Coronary artery (tissue), 2 donors: ENCODE data around the gene C1GALT1C1.
"Not testable (repeated sequence)": the region's sequence is repeated elsewhere in the genome, so short reads cannot be mapped to it uniquely, and the experiment has no call there.

Experiments
- DNase-seq: peaks from one replicate; pipeline ENCODE4 v3.0.0-alpha.2; 2017; ENCODE audit warnings: low spot score
- H3K27ac ChIP-seq, 2 donors: fragments of 200-600 bp; sonication (generic); one replicate each; pipeline ENCODE4 v1.5.1; 2016 to 2019
- H3K4me3 ChIP-seq: fragments of 200-600 bp; sonication (generic); 2 replicates; pipeline ENCODE4 v1.5.1; 2016; ENCODE audit warnings: mild to moderate bottlenecking, moderate library complexity
- TF ChIP-seq, protein P1 (sequence below): fragments of 200-600 bp; sonication (generic); IDR thresholded peaks from one replicate; pipeline ENCODE4 v1.5.1; 2019; ENCODE audit warnings: antibody characterized with exemption

The C1GALT1C1 gene

DNA sequence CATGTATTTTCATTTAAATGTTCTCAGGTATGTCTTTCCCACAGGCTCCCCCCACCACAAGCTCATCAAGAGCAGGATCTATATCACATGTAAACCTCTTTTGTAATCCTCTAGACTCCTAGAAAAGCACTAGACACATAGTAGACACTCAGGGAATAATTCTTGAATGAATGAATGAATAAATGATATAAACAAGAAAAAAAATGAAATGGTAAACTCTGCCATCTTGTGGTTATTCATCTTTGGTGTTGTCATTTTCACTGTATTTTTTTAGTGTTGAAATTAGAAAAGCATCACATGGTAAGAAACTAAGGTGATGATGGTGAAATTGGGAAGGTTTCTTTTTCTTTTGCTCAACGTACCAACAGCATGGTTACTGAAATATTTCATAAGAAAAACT, 34.2 kb upstream of the C1GALT1C1 start:
- DNase-seq, result no peak
- Histone ChIP-seq H3K27ac (no peak overlapping the region), H3K4me3 (no peak overlapping the region)
- TF ChIP-seq, protein P1, sequence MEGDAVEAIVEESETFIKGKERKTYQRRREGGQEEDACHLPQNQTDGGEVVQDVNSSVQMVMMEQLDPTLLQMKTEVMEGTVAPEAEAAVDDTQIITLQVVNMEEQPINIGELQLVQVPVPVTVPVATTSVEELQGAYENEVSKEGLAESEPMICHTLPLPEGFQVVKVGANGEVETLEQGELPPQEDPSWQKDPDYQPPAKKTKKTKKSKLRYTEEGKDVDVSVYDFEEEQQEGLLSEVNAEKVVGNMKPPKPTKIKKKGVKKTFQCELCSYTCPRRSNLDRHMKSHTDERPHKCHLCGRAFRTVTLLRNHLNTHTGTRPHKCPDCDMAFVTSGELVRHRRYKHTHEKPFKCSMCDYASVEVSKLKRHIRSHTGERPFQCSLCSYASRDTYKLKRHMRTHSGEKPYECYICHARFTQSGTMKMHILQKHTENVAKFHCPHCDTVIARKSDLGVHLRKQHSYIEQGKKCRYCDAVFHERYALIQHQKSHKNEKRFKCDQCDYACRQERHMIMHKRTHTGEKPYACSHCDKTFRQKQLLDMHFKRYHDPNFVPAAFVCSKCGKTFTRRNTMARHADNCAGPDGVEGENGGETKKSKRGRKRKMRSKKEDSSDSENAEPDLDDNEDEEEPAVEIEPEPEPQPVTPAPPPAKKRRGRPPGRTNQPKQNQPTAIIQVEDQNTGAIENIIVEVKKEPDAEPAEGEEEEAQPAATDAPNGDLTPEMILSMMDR, result no peak

DNA sequence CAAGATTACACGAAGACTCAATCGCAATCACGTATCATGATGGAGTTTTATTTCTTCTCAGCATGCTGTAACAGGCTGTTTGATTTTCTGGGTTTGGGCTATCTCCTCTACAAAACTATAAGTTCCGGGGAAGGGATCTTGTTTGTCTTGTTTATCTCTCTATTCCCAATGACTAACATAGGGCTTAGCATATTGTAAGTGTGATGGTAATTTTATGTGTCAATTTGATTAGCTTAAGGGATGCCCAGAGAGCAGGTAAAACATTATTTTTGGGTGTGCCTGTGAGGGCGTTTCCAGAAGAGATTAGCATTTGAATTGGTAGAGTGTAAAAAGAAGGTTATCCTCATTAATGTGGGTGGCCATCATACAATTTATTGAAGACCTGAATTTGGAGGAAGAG, 32.8 kb upstream of the C1GALT1C1 start:
- no peak for DNase-seq
- no peak overlapping the region for H3K4me3 ChIP-seq
- H3K27ac ChIP-seq, result no peak overlapping the region
- TF ChIP-seq, protein P1, result no peak

DNA sequence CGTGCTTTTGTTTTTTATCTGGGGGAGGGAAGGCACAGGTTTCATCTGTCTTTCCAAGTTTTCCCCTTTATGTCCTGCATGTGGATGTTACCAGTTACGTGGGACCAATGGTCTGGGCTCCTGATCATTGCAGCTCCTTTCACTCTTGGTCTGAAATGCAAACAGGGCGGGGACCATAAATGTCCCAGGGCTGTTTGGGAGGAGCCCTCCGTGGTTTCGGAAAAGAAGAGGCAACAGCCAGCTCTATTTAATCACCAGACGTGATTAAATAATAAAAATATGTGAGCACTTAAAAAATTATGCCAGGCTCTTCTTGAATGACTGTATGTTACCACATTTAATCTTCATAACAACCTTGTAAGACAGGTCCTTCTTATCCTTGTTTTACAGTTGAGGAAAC, 30.8 kb upstream of the C1GALT1C1 start:
- DNase-seq, result no peak
- Histone ChIP-seq H3K27ac (no peak overlapping the region), H3K4me3 (no peak overlapping the region)
- TF ChIP-seq, protein P1, result no peak

DNA sequence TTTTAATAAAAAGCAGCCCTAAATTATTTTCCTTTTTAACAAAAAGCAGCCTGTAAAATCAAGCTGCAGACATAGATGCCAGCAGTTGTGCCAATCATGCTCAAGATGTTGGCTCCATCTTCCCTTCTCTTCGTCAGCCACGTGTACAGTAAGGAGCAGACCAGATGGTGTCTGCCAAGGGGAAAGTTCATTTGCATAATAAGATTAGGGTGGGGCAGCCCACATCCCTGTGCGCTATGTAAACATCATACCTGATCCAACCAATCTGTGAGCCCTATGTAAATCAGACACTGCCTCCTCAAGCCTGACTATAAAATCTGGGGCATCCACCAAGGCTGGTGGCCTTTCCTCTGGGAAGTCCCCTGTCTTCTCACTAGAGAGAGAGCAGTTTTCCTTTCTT, 23.1 kb upstream of the C1GALT1C1 start:
- no peak for DNase-seq
- TF ChIP-seq, protein P1, result no peak
- H3K27ac ChIP-seq, result no peak overlapping the region
- no peak overlapping the region for H3K4me3 ChIP-seq

DNA sequence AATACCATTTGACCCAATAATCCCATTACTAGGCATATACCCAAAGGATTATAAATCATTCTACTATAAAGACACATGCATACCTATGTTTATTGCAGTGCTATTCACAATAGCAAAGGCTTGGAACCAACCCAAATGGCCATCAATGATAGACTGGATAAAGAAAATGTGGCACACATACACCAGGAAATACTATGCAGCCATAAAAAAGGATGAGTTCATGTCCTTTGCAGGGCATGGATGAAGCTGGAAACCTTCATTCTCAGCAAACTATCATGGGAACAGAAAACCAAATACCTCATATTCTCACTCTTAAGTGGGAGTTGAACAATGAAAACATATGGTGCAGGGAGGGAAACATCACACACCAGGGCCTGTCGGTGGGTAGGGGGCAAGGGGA, 22.4 kb upstream of the C1GALT1C1 start:
- H3K27ac ChIP-seq, DNase-seq, H3K4me3 ChIP-seq: not testable (repeated sequence)

DNA sequence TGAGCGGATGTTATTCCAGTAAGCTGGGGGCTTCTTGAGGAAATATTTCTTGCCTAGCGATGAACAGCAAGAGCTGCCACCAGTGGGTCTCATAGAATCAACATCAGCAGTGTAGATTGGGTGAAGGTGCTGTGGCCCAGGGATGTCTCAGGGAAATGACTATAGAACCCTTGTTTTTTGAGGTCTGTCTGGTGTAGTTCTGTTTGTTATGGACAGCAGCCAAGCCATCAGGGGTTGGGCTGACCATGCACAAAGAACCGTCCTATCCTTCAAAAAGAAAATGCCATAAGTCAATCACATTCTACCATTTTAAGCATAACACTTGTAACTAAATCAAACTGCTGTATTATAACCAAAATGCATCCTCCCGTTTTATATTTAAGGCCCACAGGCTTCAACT, 17.3 kb upstream of the C1GALT1C1 start:
- no peak for DNase-seq
- TF ChIP-seq, protein P1, result no peak
- Histone ChIP-seq H3K4me3 (no peak overlapping the region), H3K27ac (no peak overlapping the region)

DNA sequence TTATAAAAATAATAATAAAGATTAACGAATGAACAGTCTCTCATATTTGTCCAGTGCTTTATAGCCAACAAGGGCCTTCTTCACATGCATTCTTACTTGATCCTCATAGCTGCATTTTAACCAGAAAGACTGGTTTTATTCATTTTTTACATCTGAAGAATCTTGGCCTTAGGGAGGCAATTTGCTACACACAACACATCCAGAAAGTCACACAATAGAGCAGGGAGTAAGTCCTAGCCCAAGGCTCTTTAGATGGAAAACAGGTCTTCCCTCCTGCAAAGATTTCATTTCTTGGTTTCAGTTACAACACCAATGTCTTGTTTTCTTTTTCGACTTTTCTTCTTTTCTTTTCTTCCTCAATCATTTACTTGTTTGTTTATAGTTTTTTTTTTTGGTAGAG, 13.0 kb upstream of the C1GALT1C1 start:
- DNase-seq, result no peak
- Histone ChIP-seq H3K4me3 (no peak overlapping the region), H3K27ac (no peak overlapping the region)
- TF ChIP-seq, protein P1, result no peak

DNA sequence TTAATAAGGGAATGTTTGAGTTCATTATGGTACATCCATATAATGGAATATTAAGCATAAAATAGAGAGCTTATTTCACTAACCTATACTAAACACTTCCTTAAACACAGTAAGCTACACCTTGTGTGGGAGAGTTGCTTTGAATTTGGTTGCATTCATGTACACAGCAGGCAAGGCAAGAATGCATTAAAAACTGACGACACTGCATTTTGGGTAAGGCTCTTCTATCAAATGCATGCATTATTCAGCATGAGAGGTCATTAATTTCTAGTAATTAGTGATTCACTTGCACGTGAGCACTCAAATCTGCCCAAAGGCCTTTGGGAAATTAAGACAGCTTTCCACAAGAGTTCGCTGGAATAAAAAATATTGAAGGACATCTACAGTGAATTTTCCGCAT, 8.8 kb upstream of the C1GALT1C1 start:
- TF ChIP-seq, protein P1, result no peak
- Histone ChIP-seq H3K4me3 (no peak overlapping the region), H3K27ac (no peak overlapping the region)
- no peak for DNase-seq
